ENCODE results near the gene ZHX3. TPM values are rescaled to one million over a fixed set of nuclear protein-coding genes. Genes with fewer than 3 reads are reported as not detected.

ZHX3 gene
- total and polyA plus RNA-seq, 7 experiments from 2014 or later: 6.6 to 12.8 (median 8.1) TPM

- Mint-ChIP-seq H3K27ac (no peak overlapping the region), H3K36me3 (no peaks in the 10 kb centered on the region), H3K27me3 (peaks cover 0 to 12% (median 0%) of the 10 kb centered on the region in 5 donors), H3K4me1 (peaks cover 3 to 15% (median 13%) of the 10 kb centered on the region in 7 donors), H3K9me3 (peaks cover 0 to 2% (median 0%) of the 10 kb centered on the region in 11 donors), H3K4me3 (no peak overlapping the region)
- ATAC-seq: no peak
- H3K4me1 ChIP-seq (ENCODE audit: control insufficient read depth in 2 of 2, insufficient read depth in 2 of 2, low read length in 2 of 2): peaks cover 0 to 14% of the 10 kb centered on the region in 2 donors
- DNase-seq: no peak
- no peaks in the 10 kb centered on the region for H3K36me3 ChIP-seq (ENCODE audit: control insufficient read depth in 2 of 3, insufficient read depth in 3 of 3, low read length in 3 of 3)
- H3K27ac ChIP-seq (ENCODE audit: low read depth, low read length): no peak overlapping the region
- ChIA-PET CTCF (interaction anchor here (0.8 to 0.9 kb wide), 2 partner anchors 101 to 128 kb away, joined by 3 to 5 read pairs; no protein-coding TSS in a partner anchor), POLR2A (no interaction called here)
- H3K27me3 ChIP-seq (ENCODE audit: control insufficient read depth in 2 of 2, insufficient read depth in 2 of 2, low read length in 2 of 2): no peaks in the 10 kb centered on the region
- H3K9me3 ChIP-seq (ENCODE audit: control insufficient read depth in 2 of 3, low read length in 3 of 3): no peaks in the 10 kb centered on the region
- H3K4me3 ChIP-seq (ENCODE audit: low read length): no peak overlapping the region
- intact Hi-C loops (cut with micrococcal nuclease): no loop called here
Observed at GRCh38 chr20:41334036-41334435, 16.5 kb upstream of the ZHX3 start.

DNA sequence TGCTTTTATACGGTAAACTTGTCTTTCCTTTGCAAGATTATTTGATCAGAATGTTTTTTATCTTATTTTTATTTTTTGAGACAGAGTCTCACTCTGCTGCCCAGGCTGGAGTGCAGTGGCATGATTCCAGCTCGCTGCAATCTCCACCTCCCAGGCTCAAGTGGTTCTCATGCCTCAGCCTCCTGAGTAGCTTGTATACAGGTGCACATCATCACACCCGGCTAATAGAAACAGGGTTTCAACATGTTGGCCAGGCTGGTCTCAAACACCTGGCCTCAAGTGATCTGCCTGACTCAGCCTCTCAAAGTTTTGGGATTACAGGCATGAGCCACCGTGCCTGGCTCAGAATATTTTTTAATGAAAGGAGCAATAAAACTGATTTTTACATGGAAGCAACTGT lies 14.2 kb upstream of the ZHX3 start:
- Histone ChIP-seq H3K27ac (ENCODE audit: low read depth, low read length) (no peak overlapping the region), H3K36me3 (ENCODE audit: control insufficient read depth in 2 of 3, insufficient read depth in 3 of 3, low read length in 3 of 3) (no peaks in the 10 kb centered on the region), H3K9me3 (ENCODE audit: control insufficient read depth in 2 of 3, low read length in 3 of 3) (no peaks in the 10 kb centered on the region), H3K27me3 (ENCODE audit: control insufficient read depth in 2 of 2, insufficient read depth in 2 of 2, low read length in 2 of 2) (no peaks in the 10 kb centered on the region), H3K4me1 (ENCODE audit: control insufficient read depth in 2 of 2, insufficient read depth in 2 of 2, low read length in 2 of 2) (peaks cover 0 to 17% of the 10 kb centered on the region in 2 donors), H3K4me3 (ENCODE audit: low read length) (no peak overlapping the region)
- no peak overlapping the region for H3K4me3 Mint-ChIP-seq
- H3K4me1 Mint-ChIP-seq: peaks cover 5 to 19% (median 14%) of the 10 kb centered on the region in 7 donors
- CTCF ChIA-PET: no interaction called here
- H3K9me3 Mint-ChIP-seq: peaks cover 0 to 2% (median 0%) of the 10 kb centered on the region in 11 donors
- H3K27me3 Mint-ChIP-seq: peaks cover 0 to 4% (median 0%) of the 10 kb centered on the region in 5 donors
- ATAC-seq (no peak), DNase-seq (no peak)
- POLR2A ChIA-PET: no interaction called here
- no peaks in the 10 kb centered on the region for H3K36me3 Mint-ChIP-seq
- H3K27ac Mint-ChIP-seq: no peak overlapping the region
- intact Hi-C loops (cut with micrococcal nuclease): no loop called here

DNA sequence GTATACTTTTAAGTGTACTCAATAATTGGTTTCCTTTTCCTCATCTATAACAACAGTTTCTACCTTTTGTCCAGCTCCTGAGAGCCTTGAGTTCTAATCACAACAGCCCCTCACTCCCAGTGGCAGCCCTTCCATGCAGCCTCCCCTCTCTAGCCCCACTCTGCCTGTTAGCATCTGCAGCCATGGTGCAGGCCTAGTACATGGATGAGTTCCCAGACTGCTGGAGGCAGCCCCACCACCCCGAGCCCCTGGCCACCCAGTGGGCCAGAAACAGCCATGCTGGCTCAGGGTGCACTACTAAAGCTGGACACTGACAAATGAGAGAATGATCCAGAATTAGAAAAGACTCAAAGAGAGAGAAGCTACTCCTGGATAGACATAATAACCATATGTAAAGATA lies 13.4 kb upstream of the ZHX3 start:
- no peaks in the 10 kb centered on the region for H3K36me3 Mint-ChIP-seq
- peaks cover 0 to 4% (median 0%) of the 10 kb centered on the region in 5 donors for H3K27me3 Mint-ChIP-seq
- CTCF ChIA-PET: interaction anchor here (0.9 kb wide), 1 partner anchor 185 kb away, joined by 3 read pairs; no protein-coding TSS in a partner anchor
- H3K4me3 Mint-ChIP-seq: peak overlapping the region in 1 of 10 donors; percentile 12
- POLR2A ChIA-PET: no interaction called here
- DNase-seq (no peak), ATAC-seq (no peak)
- H3K27ac ChIP-seq (ENCODE audit: low read depth, low read length): no peak overlapping the region
- H3K27ac Mint-ChIP-seq: no peak overlapping the region
- H3K36me3 ChIP-seq (ENCODE audit: control insufficient read depth in 2 of 3, insufficient read depth in 3 of 3, low read length in 3 of 3): no peaks in the 10 kb centered on the region
- H3K9me3 ChIP-seq (ENCODE audit: control insufficient read depth in 2 of 3, low read length in 3 of 3): no peaks in the 10 kb centered on the region
- peaks cover 0 to 2% (median 0%) of the 10 kb centered on the region in 11 donors for H3K9me3 Mint-ChIP-seq
- no peak overlapping the region for H3K4me3 ChIP-seq (ENCODE audit: low read length)
- peaks cover 0 to 17% of the 10 kb centered on the region in 2 donors for H3K4me1 ChIP-seq (ENCODE audit: control insufficient read depth in 2 of 2, insufficient read depth in 2 of 2, low read length in 2 of 2)
- no peaks in the 10 kb centered on the region for H3K27me3 ChIP-seq (ENCODE audit: control insufficient read depth in 2 of 2, insufficient read depth in 2 of 2, low read length in 2 of 2)
- intact Hi-C loops (cut with micrococcal nuclease): no loop called here
- H3K4me1 Mint-ChIP-seq: peaks cover 5 to 19% (median 14%) of the 10 kb centered on the region in 7 donors

- H3K4me3 Mint-ChIP-seq: no peak overlapping the region
- intact Hi-C loops (cut with micrococcal nuclease): no loop called here
- peaks cover 0 to 4% (median 0%) of the 10 kb centered on the region in 5 donors for H3K27me3 Mint-ChIP-seq
- Histone ChIP-seq H3K4me1 (ENCODE audit: control insufficient read depth in 2 of 2, insufficient read depth in 2 of 2, low read length in 2 of 2) (peaks cover 0 to 17% of the 10 kb centered on the region in 2 donors), H3K36me3 (ENCODE audit: control insufficient read depth in 2 of 3, insufficient read depth in 3 of 3, low read length in 3 of 3) (no peaks in the 10 kb centered on the region), H3K27ac (ENCODE audit: low read depth, low read length) (no peak overlapping the region), H3K9me3 (ENCODE audit: control insufficient read depth in 2 of 3, low read length in 3 of 3) (no peaks in the 10 kb centered on the region), H3K27me3 (ENCODE audit: control insufficient read depth in 2 of 2, insufficient read depth in 2 of 2, low read length in 2 of 2) (no peaks in the 10 kb centered on the region), H3K4me3 (ENCODE audit: low read length) (no peak overlapping the region)
- H3K9me3 Mint-ChIP-seq: peaks cover 0 to 2% (median 0%) of the 10 kb centered on the region in 11 donors
- CTCF ChIA-PET: interaction anchor here (0.7 to 1.4 kb wide), 3 partner anchors 9 to 185 kb away, joined by 3 to 6 read pairs (median 3); no protein-coding TSS in a partner anchor
- DNase-seq: no peak
- no peaks in the 10 kb centered on the region for H3K36me3 Mint-ChIP-seq
- no peak overlapping the region for H3K27ac Mint-ChIP-seq
- ATAC-seq: no peak
- peaks cover 5 to 19% (median 14%) of the 10 kb centered on the region in 7 donors for H3K4me1 Mint-ChIP-seq
- POLR2A ChIA-PET: no interaction called here
Observed at GRCh38 chr20:41330343-41330720, 12.8 kb upstream of the ZHX3 start.

- peak; percentile 25 to 57 (median 38) for DNase-seq
- H3K9me3 ChIP-seq (ENCODE audit: control insufficient read depth in 2 of 3, low read length in 3 of 3): no peaks in the 10 kb centered on the region
- intact Hi-C loops (cut with micrococcal nuclease): loop anchor here (1.0 to 5.0 kb wide), 2 partner anchors 12 to 282 kb away; partner anchors contain the start of gene ZHX3 (in 2 of the 2)
Observed at GRCh38 chr20:41329435-41330342, 12.2 kb upstream of the ZHX3 start.

GRCh38 chr20:41327178-41327577 lies 9.6 kb upstream of the ZHX3 start:
- H3K4me3 Mint-ChIP-seq: no peak overlapping the region
- CTCF ChIA-PET: interaction anchor here (0.6 to 1.2 kb wide), 2 partner anchors 154 to 412 kb away, joined by 4 read pairs; no protein-coding TSS in a partner anchor
- Histone ChIP-seq H3K9me3 (ENCODE audit: control insufficient read depth in 2 of 3, low read length in 3 of 3) (no peaks in the 10 kb centered on the region), H3K27me3 (ENCODE audit: control insufficient read depth in 2 of 2, insufficient read depth in 2 of 2, low read length in 2 of 2) (no peaks in the 10 kb centered on the region), H3K36me3 (ENCODE audit: control insufficient read depth in 2 of 3, insufficient read depth in 3 of 3, low read length in 3 of 3) (no peaks in the 10 kb centered on the region), H3K4me1 (ENCODE audit: control insufficient read depth in 2 of 2, insufficient read depth in 2 of 2, low read length in 2 of 2) (peaks cover 0 to 17% of the 10 kb centered on the region in 2 donors), H3K27ac (ENCODE audit: low read depth, low read length) (no peak overlapping the region), H3K4me3 (ENCODE audit: low read length) (no peak overlapping the region)
- ATAC-seq (no peak), DNase-seq (no peak)
- POLR2A ChIA-PET: interaction anchor here (0.6 to 1.3 kb wide), 2 partner anchors 8 to 10 kb away, joined by 3 to 4 read pairs; partner anchors contain the start of gene ZHX3
- no peaks in the 10 kb centered on the region for H3K36me3 Mint-ChIP-seq
- peaks cover 0 to 2% (median 0%) of the 10 kb centered on the region in 11 donors for H3K9me3 Mint-ChIP-seq
- H3K27ac Mint-ChIP-seq: no peak overlapping the region
- intact Hi-C loops (cut with micrococcal nuclease): loop anchor here in 1 of 2 donors (5.0 kb wide), 1 partner anchor 280 kb away; no protein-coding TSS in a partner anchor
- peaks cover 0 to 4% (median 0%) of the 10 kb centered on the region in 5 donors for H3K27me3 Mint-ChIP-seq
- H3K4me1 Mint-ChIP-seq: peaks cover 5 to 19% (median 14%) of the 10 kb centered on the region in 7 donors

More at GRCh38 chr20:41329435-41330342, 12.2 kb upstream of the ZHX3 start:
- H3K4me1 Mint-ChIP-seq: peaks cover 5 to 19% (median 14%) of the 10 kb centered on the region in 7 donors
- ChIA-PET POLR2A (no interaction called here), CTCF (interaction anchor here (0.7 to 1.4 kb wide), 5 partner anchors 9 to 235 kb away, joined by 3 to 6 read pairs (median 4); no protein-coding TSS in a partner anchor)
- Histone ChIP-seq H3K4me1 (ENCODE audit: control insufficient read depth in 2 of 2, insufficient read depth in 2 of 2, low read length in 2 of 2) (peaks cover 0 to 17% of the 10 kb centered on the region in 2 donors), H3K36me3 (ENCODE audit: control insufficient read depth in 2 of 3, insufficient read depth in 3 of 3, low read length in 3 of 3) (no peaks in the 10 kb centered on the region), H3K27ac (ENCODE audit: low read depth, low read length) (no peak overlapping the region), H3K4me3 (ENCODE audit: low read length) (no peak overlapping the region), H3K27me3 (ENCODE audit: control insufficient read depth in 2 of 2, insufficient read depth in 2 of 2, low read length in 2 of 2) (no peaks in the 10 kb centered on the region)
- peaks cover 0 to 2% (median 0%) of the 10 kb centered on the region in 11 donors for H3K9me3 Mint-ChIP-seq
- H3K36me3 Mint-ChIP-seq: no peaks in the 10 kb centered on the region
- peak; percentile 98 for ATAC-seq
- H3K27me3 Mint-ChIP-seq: peaks cover 0 to 4% (median 0%) of the 10 kb centered on the region in 5 donors
- H3K27ac Mint-ChIP-seq: peak overlapping the region in 2 of 9 donors; percentile 37 to 80
- H3K4me3 Mint-ChIP-seq: peak overlapping the region in 5 of 10 donors; percentile 35 to 64 (median 40)
